GM18526 (cell line): Measurements from ENCODE around the gene KRTAP3-3.
"Not testable (repeated sequence)": the region's sequence is repeated elsewhere in the genome, so short reads cannot be mapped to it uniquely, and the experiment has no call there.

ENCODE experiments used
- POLR2A ChIP-seq: IDR thresholded peaks from 3 replicates; pipeline ENCODE4 v1.6.1; 2011; ENCODE audit not compliant: insufficient read length; ENCODE audit errors: extremely low read depth

Gene KRTAP3-3

DNA sequence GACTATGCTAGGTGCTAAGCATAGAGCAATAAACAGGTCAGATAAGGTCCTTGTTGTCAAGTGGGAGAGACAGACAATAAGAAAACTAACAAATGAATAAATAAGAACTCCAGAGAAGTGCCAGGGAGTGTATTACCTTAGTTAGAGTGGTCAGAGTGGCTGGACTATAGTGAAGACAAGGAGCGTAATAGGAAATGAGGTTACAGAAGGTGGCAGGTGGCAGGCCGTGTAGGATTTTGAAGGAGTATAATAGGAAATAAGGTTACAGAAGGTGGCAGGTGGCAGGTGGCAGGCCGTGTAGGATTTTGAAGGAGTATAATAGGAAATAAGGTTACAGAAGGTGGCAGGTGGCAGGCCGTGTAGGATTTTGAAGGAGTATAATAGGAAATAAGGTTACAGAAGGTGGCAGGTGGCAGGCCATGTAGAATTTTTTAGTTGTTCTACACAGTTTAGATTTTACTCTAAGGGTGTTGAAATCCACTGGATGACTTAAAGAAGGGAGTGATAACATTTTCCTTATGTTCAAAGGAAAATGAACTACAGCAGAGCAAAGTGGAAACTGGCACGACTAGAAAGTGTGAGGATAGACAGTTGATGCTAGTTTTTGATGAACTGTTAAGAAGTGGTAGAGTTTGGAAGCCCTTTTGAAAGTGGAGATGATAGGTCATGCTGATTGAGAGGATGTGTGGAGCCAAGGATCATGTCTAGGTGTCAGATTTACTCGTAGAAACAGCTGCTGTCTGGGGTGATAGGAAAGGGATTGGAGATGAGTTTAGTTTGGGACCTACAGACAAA is 18.6 kb upstream of the KRTAP3-3 start:
- no peak for TF ChIP-seq POLR2A

DNA sequence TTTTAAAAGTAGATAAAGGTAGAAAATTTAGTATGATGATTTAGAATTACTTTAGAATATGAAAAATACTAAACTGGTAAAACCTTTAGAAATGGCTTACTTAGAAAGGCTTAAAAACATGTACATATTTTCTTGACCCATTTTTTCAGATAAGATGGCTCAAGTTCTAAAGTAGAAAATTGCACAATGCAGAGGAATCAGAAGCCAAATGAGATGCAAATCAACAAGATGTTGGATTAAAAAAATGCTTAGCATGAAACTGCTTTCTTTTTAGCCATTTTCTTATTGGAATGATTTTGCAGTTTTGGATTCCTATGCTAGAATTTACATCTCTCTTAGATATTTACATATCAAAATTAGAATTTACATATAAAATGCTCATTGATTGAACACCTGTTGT is 16.5 kb upstream of the KRTAP3-3 start:
- TF ChIP-seq POLR2A: no peak

DNA sequence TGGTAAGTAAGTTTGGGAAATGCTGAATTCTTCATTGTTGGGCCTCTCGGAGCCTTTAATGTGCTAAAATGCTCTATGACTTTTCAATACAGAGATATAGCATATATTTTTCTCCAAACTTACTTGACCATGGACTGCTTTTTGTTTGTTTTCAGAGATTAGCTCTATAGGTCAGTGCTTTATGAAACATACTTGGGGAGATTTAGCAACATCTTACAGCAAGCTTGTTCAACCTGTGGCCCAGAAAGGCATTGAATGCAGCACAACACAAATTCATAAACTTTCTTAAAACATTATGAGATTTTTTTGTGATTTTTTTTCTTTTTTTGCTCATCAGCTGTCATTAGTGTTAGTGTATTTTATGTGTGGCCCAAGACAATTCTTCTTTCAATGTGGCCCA is 16.0 kb upstream of the KRTAP3-3 start:
- no peak for TF ChIP-seq POLR2A

DNA sequence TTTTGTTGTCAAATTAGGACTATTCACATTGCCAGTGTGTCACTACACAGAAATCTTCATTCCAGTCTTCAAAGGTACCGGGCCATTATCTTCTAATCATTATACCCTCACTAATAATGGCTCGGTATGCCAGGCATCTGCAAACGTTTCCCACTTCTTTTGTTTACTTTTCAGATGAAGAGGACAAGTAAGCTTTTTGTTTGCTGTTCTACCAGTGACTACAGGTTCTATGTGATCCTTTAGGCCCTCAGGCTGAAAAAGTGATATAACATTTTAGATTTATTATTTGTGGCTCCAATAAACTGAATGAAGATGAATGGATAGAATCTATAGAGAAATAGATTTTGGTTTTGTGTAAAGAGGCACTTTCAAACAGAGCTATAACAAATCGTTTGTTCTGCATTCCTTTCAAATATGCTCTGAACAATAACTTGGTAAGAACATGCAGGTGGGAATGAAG is 15.4 kb upstream of the KRTAP3-3 start:
- no peak for TF ChIP-seq POLR2A

DNA sequence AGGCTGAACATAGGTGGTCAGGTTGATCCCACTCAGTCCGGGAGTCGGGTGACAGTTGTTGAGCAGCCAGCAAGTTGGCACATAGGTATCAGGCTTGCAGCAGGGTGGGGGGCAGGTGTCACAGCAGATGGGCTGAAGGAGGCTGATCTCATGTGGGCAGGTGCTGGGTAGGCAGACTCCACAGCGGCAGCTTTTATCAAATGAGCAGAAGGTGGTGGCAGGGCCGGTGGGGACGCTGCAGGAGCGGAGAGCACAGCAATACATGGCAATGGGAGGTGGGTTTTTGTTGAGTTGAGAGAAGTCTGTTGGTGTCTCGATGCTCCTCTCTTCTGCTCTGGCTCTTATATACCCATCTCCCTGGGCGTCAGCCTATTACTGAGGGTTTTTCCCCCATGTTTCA is 14.8 kb upstream of the KRTAP3-3 start, which contains the start of gene KRTAP3-1:
Gene KRTAP3-1, minus strand, starts transcription at position 318 of the 400 bp plus-strand sequence. Its CDS starts 54 bp downstream, at position 264.
- TF ChIP-seq POLR2A: no peak

DNA sequence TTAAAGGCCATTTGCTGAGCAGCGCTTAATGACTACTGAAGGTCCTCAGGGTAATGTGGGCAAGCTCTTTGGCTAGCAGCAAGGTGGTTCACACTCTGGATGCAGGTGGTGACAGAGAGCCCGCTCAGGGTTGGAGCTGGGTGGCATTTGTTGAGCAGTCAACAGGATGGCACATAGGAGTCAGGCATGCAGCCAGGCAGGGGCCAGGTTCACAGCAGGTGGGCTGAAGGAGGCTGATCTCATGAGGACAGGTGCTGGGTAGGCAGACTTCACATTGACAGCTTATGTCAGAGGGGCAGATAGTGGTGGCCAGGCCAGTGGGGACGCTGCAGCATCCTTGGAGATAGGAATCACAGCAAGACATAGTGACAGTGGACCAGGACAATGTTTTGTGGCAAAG is 10.4 kb upstream of the KRTAP3-3 start:
- TF ChIP-seq POLR2A: no peak

DNA sequence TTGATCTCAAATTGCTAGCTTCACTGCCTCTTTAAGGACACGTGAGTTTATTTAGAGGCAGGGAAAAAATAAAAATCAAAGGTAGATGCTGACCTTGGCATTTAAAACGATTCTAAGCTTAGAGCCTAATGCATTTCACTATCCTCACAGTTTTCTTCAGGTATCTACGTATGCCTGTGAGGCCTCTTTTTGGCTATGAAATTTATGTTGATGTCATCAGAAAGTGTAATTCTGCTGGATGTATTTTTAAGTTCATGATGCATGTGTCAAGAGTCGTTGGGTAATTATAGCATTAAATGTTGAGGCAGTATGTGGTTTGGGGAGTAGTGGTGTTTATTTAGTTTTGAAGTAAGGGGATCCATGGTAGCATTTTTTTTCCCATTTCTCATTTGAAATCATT is 10.0 kb upstream of the KRTAP3-3 start:
- no peak for TF ChIP-seq POLR2A

DNA sequence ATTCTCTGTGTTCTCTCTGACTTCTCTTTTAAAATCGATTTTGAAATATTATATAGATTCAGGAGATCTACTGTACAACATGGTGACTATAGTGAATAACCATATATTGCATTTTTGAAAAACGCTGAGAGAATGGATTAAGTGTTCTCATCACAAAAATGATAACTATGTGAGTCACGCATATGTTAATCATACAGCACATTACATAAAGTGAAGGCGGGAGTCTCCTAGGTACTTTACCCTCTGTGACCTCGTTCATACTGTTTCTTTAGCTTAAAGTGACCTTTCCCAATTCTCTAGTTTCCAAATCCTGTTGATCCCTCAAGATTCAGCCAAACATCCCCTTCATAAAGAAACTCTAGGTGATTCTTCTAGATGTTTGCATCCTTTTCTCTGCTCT is 8.8 kb upstream of the KRTAP3-3 start:
- TF ChIP-seq POLR2A: no peak

DNA sequence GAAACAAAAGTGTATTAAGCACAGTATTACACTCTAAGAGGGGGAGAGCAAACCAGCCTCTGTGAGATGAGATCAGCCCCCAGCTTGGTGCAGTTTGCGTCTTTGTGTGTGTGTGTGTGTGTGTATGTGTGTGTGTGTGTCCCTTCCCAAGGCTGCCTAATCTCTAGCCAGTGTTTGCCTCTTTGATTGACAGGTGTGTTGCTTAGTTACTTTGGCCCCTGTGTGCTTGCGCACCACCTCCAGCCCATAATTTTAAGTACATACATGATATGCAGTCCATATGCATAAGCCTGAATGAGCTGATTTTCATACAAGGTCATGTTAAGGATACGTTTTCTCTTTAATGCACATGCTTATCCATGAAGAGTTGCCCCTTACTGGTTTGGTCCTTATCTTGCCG is 7.8 kb upstream of the KRTAP3-3 start:
- TF ChIP-seq POLR2A: no peak

DNA sequence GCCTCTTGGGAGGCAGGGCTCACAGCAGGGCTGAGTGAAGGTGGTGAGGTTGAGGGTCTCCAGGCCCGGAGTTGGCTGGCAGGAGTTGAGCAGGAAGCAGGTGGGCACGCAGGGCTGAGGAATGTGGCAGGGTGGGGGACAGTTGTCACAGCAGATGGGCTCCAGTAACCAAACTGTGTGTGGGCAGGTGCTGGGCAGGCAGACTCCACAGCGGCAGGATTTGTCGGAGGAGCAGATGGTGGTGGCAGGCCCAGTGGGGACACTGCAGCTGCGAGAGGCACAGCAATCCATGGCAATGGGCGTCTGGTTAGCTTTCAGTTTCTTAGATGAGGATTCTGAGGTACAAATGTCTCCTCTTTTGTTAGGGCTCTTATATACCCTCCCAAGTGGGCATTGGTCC is 5.6 kb upstream of the KRTAP3-3 start, which contains the start of gene KRTAP3-2:
Gene KRTAP3-2, minus strand, starts transcription at position 344 of the 400 bp plus-strand sequence. Its CDS starts 53 bp downstream, at position 291.
- TF ChIP-seq POLR2A: not testable (repeated sequence)

DNA sequence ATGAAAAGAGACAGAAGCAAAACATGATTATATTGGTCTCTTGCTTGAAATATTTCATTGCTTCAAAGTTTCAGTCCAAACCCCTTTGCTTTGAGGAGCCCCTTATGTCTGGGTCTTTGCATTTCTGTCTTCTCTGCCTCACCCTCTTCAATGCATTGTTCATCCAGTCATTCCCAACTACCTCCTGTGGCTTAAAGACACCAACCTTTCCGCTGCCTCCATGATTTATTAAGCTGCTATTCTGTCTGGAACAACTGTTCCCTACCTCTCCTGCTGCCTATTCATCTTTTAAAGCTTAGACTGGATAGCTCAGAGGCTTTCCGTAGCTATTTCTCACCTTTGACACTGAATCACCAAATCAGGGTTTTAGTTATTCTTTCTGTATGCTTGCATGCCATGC is 3.4 kb upstream of the KRTAP3-3 start:
- TF ChIP-seq POLR2A: no peak

DNA sequence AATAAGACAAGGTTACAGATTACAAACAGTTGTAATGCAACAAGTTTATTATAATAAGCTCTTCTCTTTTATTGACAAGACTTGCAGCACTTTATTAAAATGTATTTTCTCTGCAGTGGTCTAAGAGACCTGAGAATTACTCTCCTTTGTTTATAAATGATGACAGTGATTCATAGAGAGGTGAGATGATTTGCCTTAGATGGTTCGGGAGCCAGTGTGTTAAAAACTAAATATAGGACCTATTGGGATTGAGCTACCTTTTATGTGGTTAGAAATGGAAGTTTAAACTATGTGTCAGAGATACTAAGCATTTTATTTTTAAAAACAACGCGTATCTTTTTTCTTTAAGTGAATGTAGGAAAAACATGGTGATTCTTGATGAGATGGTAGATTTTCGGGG is 2.9 kb upstream of the KRTAP3-3 start:
- no peak for TF ChIP-seq POLR2A

DNA sequence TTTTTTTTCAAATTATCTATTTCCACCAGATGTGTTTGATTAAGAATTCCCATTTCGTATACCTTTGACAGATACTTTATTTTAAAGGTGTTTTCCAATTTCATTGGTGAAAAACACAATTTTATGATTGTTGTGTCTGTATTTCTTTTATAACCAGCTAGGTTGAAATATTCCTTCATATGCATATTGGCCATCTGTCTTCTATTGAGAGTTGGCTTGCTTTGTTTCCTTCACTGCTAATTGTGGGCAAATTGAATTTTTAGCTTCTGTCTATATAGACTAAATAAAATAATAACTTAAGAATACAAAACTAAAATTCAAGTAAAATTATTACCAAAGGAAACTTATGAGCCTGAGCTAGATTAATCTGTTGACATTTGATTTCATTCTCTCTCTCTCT is 1.2 kb upstream of the KRTAP3-3 start:
- no peak for TF ChIP-seq POLR2A

DNA sequence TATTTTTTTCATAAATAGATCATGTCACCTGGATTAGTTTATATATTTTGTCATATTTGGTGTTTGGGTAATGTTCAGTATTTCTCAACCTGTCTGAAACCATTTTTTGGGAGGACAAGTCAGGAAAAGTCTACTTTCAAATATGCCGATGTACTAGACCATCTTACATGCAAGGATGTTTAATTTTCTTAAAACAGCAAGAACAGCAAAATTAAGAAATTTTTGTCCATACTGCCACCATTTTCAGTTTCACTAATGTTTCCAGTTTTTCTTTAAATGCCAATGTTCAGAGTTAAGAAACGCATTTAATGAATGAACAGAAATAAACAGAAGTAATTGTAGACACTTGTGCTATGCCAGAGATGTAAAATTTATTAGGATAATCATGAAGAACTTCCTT is 880 bp downstream of the KRTAP3-3 start:
- no peak for TF ChIP-seq POLR2A

DNA sequence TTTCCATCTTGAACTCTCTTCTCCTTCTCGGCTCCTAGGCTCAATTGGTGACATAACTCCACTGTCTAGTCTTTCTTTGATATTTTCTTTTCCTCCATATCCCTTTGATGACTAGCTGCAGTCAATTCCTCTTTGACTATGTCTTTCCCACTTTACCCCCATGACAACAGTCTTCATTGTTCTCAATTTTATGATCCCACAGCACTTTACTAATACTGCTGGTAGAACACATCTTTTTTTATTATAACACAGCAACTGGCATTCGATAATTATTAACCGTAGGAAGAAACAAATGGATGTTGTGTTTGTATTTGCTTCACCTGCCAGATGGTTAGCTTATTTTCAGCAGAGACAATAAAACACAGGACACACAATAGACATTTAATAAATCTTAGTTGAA is 1.3 kb downstream of the KRTAP3-3 start:
- TF ChIP-seq POLR2A: no peak

DNA sequence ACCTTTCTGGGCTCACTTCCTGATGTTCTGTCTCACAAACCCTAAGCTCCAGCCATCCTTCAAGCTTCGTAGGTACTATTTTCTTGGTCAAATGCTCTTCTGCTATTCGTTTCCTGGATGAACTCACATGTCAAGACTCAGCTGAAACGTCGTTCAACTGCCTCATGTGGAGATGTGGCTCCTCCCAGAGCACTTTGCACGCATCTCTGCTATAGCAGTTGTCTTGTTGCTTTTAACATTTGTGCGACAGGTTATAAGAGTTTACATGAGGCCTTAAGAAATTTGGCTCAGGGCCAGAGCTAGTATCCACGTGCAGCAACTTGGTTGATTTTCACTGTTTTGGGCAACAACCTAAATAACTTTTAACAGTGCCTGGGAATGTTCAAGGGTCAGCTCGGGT is 7.0 kb downstream of the KRTAP3-3 start:
- TF ChIP-seq POLR2A: no peak

DNA sequence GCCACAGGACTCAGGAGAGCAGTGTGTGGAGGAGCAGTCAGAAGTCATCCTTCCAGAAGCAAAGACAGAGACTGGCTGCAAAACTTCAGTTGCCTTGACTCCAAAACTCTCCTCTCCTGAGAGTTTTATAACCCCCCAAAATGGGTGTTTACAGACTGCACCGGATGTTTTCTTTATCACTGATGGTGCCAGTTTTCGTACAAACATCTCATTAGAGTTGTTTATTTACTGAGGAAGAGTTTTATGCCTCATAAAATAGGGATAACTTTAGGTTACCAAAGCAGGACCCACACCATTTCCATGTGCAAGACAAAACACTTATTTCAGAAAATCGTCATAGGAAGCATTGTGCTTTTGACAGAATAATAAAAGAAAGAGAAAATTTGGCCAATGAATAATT is 9.7 kb downstream of the KRTAP3-3 start, which contains the start of gene KRT40:
Gene KRT40, minus strand, starts transcription at position 101 of the 400 bp plus-strand sequence. Its CDS starts 53 bp downstream, at position 48.
- TF ChIP-seq POLR2A: no peak

DNA sequence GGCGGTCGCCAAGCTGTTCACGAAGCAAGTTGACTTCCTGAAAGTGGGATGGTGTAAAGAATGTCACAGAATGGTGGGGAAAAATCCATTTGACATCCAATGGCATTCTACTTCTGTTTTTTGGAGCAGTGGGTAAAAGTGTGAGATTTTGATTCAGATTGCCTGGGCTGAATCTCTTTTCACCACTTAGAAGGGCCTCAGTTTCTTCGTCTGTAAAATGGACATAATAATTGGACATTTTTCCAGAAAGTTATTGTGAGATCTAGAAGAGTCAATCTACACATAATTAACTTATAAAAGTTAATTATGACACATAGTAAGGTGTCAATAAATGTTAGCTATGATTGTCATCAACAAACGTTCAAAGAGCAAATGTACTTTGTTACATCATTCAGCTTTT is 12.8 kb downstream of the KRTAP3-3 start:
- TF ChIP-seq POLR2A: no peak

DNA sequence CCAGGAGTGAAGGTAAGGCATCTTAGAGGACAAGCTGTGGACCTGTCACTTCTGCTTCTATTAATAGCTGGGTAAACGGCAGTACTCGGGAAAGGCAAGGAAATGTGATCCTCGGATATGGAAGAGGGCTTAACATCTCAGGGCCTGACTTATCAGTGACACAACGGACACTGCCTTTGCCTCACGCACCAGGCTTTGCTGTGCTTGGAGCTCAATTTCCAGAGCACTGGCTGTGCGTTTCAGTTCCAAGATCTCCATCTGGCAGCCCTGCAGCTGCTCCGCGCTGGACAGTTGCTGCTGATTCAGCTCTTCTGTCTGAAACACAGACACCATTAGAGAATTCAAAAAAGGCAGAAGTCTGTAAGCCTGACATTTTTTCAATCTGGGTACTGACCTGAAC is 13.4 kb downstream of the KRTAP3-3 start:
- TF ChIP-seq POLR2A: no peak
